Brain microvascular endothelial cell (primary cell): ENCODE measurements around the gene RHO.

Experiments used
- DNase-seq: peaks from one replicate; pipeline ENCODE4 v3.0.0-alpha.2; 2020
- H3K27ac ChIP-seq: fragments of 250-450 bp; sonication (Bioruptor Pico); 2 replicates; pipeline ENCODE4 v1.5.1; 2020; ENCODE audit warnings: mild to moderate bottlenecking, moderate library complexity
- H3K27me3 ChIP-seq: fragments of 250-450 bp; sonication (Bioruptor Pico); replicated peaks from 2 replicates; pipeline ENCODE4 v1.5.1; 2020; ENCODE audit warnings: mild to moderate bottlenecking
- H3K36me3 ChIP-seq: fragments of 250-450 bp; sonication (Bioruptor Pico); replicated peaks from 2 replicates; pipeline ENCODE4 v1.5.1; 2020; ENCODE audit warnings: mild to moderate bottlenecking
- H3K4me3 ChIP-seq: 2 replicates; pipeline ENCODE4 v1.5.1; 2011; ENCODE audit warnings: low read depth, mild to moderate bottlenecking, control low read depth, low read length, moderate library complexity
- CTCF ChIP-seq: IDR thresholded peaks from 2 replicates; pipeline ENCODE4 v1.5.1; 2011; ENCODE audit warnings: low read depth, mild to moderate bottlenecking, moderate library complexity, low read length, control low read depth, inconsistent platforms; ENCODE audit errors: missing control alignments
- in situ Hi-C: cut with HindIII; loops from 2 replicates; pipeline ENCODE4 v1.10.0; 2017; ENCODE audit warnings: low sequenced_read_pairs, low pct_ligation_motif_present

RHO gene

DNA sequence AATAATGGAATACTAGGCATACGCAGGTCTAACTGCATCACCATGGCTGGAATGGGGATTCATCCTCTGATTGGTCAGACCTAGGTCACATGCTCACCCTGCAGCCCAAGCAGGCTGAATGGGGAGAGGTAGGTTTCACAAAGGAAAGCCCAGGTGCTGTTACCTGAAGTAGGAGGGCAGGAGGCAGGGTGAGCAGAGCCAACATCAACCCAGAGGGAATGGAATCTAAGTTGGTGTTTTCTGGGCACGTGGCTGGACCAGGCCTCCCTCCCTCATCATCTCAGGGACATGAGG, 7.9 kb downstream of the RHO start:
- in situ Hi-C loops, result no loop called here
- H3K4me3 ChIP-seq, result no peak overlapping the region
- H3K36me3 ChIP-seq, result no peaks in the 10 kb centered on the region
- no peak for TF ChIP-seq CTCF
- DNase-seq, result no peak
- H3K27me3 ChIP-seq, result no peaks in the 10 kb centered on the region
- H3K27ac ChIP-seq, result no peak overlapping the region

DNA sequence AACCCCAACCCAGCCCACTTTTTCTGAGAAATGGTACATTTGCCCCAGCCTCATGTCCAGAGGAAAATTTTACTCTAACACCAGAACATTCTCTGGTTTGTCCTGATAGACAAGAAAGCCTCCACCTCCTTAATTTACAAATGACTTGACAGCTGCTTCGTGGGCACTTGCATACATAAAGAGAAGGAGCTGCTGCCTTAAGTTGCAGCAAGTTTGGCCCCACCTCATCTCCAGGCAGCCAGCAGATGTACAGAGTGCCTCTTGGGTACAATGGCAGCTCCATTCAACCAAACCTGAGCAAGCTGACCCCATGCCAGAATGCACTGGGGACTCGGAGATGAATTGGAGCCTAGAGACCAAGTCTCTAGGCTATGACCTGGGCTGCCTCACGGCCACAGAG, 8.4 kb downstream of the RHO start:
- H3K36me3 ChIP-seq, result no peaks in the 10 kb centered on the region
- no peak overlapping the region for H3K4me3 ChIP-seq
- TF ChIP-seq CTCF, result no peak
- DNase-seq, result no peak
- no peaks in the 10 kb centered on the region for H3K27me3 ChIP-seq
- in situ Hi-C loops, result no loop called here
- H3K27ac ChIP-seq, result no peak overlapping the region

DNA sequence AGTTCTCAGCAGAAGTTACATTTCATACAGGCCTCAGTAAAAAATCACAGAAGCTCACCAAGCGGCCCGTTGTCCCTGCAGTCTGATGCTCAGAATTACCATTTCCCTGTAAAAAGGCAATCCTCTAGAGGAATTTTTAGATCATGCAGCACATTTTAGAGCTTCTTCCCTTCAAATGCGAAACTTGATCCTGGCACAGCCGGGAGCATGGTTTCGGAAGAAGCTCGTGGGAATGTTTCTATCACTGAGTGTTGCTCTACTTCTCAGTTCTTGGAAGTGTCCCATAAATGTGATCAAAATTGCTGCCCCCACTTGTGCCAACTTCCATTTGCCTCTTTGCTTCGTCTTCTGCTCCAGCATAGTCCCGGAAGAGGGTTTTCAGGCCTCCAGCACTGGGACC, 10.8 kb downstream of the RHO start:
- DNase-seq, result no peak
- Histone ChIP-seq H3K27me3 (no peaks in the 10 kb centered on the region), H3K36me3 (no peaks in the 10 kb centered on the region), H3K4me3 (no peak overlapping the region), H3K27ac (no peak overlapping the region)
- in situ Hi-C loops, result no loop called here
- no peak for TF ChIP-seq CTCF

GRCh38 chr3:129540776-129541516, 12.5 kb downstream of the RHO start:
- in situ Hi-C loops, result no loop called here
- H3K4me3 ChIP-seq, result no peak overlapping the region
- DNase-seq, result no peak
- no peak for TF ChIP-seq CTCF
- no peaks in the 10 kb centered on the region for H3K36me3 ChIP-seq
- no peaks in the 10 kb centered on the region for H3K27me3 ChIP-seq
- H3K27ac ChIP-seq, result no peak overlapping the region

DNA sequence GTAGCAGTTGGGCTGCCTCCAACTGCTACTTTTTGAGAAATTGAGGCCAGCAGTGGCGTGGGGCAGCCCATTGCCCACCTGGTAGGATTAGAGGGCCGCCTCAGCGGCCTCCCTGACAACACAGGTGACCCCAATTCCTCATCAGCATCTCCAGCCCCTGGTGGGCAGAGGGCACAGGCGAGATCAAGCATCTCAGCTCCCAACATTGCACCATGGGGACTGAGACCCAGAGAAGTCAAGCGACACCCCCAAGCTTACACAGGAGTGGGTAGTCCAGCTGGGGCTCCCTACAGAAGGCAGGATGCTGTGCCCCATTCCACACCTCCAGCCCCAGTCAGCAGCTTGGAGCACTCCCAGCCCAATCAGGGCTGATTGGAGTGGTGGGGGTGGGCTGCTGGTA, 14.3 kb downstream of the RHO start:
- in situ Hi-C loops, result no loop called here
- no peak for TF ChIP-seq CTCF
- Histone ChIP-seq H3K27me3 (no peaks in the 10 kb centered on the region), H3K4me3 (no peak overlapping the region), H3K27ac (no peak overlapping the region), H3K36me3 (no peaks in the 10 kb centered on the region)
- DNase-seq, result no peak

- Histone ChIP-seq H3K27ac (no peak within 1 kb of the TSS), H3K27me3 (no peaks in the 10 kb centered on the region), H3K36me3 (no peaks in the 10 kb centered on the region), H3K4me3 (no peak within 1 kb of the TSS)
- in situ Hi-C loops, result no loop called here
- TF ChIP-seq CTCF, result no peak
- DNase-seq, result no peak
Measured at GRCh38 chr3:129543156-129543790, 14.8 kb downstream of the RHO start, which contains the start of gene H1-8. H1-8 (plus strand) TSS chr3:129543175; CDS start chr3:129543219, 44 bp downstream.
